ENCODE results near the gene PLD1.
"Not testable (repeated sequence)": the region's sequence is repeated elsewhere in the genome, so short reads cannot be mapped to it uniquely, and the experiment has no call there.

PLD1 gene

DNA sequence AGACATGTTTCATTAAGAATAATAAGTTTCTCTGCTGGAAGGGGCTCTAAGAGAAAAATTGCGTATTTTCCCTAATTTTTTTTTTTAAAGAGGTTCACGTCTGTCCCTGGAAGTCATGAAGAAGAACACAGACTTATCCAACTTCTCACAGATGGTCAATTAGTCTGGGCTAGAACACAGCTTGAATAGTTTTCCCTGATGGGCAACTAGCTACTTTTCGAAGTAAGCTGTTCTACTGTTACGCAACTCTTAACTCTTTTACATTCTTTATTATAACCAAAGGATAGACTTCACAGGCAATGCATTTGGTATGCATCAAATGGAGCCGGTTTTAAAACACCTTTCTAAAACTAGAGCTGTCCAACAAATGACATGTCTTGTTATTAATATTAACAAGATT, 205.9 kb downstream of the PLD1 start:
- DNase-seq, result no peak

DNA sequence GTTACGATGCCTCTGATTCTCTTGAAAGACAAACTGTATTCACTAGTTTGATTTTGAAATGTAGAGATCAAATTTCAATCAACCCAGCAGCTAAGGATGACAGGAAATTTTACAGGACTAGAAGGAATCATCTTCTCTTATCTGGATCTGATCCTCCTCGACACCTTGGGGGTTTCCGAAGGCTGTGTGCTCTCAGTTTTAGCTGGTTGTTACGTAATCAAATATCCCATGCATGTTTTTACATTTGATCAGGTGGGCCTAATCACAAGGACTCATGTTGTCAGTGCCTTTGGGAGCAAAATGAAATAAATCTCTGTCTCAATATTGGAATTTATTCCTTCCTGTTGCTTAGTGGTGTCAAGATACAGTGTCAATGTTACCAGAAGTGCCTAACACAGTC, 208.2 kb downstream of the PLD1 start:
- DNase-seq, result no peak

DNA sequence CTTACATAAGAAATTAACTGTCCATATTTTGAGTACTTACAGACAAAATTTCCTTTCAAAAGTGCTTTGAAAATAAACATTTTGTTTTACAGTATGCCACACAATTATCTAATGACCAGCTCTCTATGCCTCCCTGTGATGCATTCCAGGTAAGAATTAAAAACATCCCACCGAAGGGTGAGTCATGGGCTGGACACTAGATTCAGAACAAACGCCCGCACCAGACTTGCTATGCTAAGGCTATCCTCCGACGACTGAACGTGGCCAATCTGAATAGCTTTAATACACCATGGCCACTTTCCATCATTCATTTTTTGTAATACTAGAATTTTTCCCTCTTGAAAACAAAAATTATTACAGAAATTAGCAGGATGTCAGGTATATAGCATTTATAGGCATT, 210.3 kb downstream of the PLD1 start:
- no peak for DNase-seq

DNA sequence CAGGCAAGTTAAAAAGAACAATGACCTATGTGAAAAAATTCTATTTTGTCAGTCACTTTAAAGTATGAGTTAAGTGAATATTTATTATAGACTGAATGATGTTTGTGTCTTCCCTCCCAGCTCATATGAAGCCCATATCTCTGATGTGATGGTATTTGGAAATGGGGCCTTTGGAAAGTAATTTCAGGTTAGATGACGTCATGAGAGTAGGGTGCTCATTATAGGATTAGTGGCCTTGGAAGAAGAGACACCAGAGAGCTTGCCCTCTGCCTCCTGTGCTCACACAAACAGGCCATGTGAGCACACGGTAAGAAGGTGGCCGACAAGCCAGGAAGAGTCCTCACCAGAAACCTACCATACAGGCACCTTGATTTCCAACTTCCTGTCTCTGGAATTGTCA, 211.3 kb downstream of the PLD1 start:
- DNase-seq, result no peak

DNA sequence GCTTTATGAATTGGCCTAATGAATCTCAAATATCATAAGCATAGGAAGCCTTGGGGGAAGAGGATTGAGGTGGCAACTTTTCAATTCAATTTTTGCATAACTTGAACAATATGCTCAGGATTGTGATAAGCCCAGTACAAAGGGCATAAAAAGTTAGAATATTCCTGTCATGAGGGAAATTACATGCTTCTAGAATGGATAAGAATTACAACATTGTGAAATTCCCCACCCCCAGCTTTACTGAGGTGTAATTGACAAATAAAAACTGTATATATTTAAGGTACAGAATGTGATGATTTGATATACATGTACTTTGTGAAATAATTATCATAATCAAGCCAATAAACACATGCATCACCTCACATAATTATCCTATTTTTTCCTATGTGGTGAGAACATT, 217.5 kb downstream of the PLD1 start:
- no peak for DNase-seq

DNA sequence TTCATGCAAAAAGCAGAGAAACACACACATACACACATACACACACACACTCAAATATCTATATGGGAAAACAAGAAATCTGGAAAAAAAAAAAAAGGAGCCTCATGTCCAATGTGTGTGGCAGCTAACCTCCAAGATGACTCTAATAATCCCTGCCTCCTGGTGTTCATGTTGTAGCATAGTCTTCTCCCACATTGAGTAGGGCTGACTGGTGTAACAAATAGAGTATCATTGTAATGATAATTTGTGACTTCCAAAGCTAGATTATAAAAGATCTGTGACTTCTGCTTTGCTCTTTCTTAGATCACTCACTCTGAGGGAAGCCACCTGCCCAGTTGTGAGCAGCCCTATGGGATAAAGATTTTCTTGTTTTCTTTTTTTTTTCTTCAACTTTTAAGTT, 219.2 kb downstream of the PLD1 start:
- DNase-seq, result no peak

DNA sequence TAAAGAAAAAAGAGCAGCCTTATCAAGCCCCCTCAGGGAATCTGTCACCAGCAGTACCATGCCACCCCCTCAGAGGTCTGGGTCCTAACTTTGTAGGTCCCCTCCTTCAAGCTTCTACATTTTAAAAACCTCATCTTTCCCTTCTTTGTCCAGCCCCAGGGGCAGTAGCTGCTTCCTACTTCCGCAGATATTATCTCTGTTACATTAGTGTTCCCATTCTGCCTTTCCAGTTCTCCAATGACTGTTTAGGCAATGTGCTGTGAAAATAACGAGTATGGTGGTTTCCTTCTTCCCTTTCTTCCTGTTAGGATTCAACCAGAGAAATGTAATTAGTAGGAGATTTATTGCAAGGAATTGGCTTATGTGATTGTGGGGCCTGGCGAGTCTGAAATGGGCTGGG, 224.0 kb downstream of the PLD1 start:
- no peak for DNase-seq

DNA sequence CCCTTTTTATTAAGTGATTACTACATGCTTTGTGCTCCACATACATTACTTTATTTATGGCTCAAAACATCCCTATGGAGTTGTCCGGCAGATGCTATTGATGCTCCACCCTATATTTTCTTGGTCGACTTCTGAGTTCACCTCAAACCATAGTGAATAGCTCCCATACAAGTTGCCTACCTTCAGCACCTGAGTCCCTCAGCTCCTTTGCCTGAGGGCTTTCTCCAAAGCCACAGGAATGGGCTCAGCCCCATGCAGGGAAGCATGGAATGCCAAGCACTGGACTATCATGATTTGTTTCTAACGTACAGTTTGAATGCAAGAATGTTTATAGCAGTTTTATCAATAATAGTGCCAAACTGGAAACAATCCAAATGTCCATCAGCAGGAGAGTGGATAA, 225.2 kb downstream of the PLD1 start:
- DNase-seq, result no peak

DNA sequence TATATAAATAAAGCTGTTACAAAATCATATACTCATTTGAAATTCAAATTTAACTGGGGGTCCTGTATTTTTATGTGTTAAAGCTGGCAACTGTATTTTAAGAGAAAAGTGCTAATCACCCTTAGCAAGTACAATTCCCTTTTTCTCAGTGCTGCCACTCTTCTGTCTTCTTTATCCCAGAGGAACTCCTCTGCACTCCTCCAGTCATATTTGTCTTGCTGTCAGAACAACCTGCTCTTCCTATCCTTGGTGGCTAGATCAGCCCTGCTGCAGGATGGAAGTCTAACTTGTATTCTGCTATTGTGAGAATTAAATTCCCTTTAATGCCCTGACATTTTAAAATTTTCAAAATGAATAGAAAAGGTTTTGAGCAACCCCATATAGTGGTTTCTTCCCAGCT, 226.2 kb downstream of the PLD1 start:
- no peak for DNase-seq

DNA sequence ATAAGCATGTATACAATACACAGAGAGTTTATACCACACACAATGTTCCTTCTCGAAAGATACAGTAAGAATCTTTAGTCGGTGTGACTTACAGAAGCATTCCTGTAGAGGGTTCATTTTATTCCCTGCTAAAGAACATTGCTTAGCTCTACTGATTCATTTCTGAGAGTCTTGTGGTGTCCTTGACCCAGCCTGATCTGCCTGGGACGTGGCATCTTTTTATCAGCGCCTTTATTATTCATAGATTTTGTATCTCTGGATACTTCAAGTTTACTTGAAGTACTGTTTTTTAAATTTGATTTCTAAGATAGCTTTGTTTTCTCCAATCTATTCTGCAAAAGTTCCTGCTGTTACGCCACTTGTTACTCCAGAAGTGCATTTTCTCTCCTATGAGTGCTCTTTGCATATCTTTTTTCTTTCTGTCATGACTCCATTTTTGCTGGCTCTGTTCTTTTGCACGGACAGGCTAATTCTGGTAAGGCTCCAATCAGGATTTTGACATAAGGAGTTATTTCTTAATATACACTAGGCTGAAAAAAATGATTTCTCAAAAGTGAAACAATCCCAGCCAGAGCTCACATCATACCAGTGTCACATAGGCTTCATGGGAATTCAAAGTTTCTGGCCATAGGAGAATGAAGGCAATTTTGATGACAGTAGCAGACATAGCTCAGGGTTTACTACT, 235.6 kb downstream of the PLD1 start:
- no peak for DNase-seq

DNA sequence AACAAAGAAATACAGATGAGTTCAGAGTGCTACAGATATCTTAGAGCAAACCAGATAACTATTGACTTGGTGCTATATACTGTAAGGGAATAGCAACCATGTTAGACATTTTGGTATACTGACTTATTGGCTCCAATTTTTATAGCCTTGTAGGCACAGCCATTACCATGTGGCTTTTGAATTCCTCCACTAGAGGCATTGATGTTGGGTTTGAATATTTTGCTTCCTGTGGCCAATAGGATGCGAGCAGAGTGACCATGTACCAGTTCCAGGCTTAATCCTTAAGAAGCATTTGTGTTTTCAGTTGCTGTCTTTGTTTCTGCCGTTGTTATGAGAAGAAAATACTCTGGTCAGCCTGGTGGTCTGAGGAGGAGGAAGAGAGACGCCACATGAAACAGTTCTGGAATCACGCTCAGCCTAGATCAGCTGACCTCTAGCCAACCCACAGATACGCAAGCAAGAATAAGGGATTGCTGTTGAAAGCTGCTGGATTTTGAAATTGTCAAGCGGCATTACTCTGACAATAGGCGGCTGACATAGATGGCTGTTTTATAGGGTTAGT, 240.6 kb downstream of the PLD1 start:
- no peak for DNase-seq

DNA sequence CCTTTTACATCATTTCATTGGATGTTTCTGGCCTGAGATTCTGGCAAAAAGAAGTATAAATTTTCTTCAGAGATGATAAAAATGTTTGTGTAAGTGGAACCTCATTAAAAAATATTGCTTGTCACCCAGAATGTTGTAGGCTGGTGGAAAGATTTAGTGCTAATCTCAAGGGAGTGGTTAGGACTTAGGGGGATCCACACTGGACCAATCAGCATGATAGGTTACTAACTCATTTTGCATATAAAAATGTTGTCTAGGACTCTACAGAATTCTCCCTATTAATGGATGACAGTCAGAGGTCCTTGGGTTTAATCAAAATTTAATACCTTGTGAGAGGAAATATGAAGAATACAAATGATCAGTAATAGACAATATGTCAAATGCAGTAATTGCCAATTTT, 241.5 kb downstream of the PLD1 start:
- no peak for DNase-seq

DNA sequence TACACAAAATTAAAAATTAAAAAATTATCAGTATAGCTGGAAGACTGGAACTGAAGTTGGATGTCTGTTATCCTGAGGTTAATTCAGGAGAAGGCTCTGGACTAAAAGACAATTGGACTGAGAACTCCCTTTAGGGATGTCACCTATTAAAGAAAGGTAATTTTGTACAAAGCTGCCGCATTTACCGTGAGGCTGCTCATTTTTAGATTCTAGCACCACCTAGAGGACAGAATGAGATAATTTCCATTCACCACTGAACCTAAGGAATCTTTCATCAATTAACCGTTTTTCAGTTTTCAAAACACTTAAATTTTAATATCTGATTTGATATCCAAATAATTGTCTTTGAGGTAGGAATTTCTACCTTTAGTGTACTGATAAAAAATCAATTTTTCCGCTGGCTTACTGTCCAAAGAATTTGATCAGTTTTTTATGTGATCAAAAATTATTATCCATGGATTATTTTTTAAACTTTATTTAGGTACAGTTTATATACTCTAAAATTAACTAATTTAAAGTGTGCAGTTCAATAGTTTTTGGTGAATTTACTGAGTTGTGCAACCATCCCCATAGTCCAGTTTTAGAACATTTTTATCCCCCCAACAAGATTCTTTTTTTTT, 243.4 kb downstream of the PLD1 start:
- DNase-seq, result peak; percentile 6

DNA sequence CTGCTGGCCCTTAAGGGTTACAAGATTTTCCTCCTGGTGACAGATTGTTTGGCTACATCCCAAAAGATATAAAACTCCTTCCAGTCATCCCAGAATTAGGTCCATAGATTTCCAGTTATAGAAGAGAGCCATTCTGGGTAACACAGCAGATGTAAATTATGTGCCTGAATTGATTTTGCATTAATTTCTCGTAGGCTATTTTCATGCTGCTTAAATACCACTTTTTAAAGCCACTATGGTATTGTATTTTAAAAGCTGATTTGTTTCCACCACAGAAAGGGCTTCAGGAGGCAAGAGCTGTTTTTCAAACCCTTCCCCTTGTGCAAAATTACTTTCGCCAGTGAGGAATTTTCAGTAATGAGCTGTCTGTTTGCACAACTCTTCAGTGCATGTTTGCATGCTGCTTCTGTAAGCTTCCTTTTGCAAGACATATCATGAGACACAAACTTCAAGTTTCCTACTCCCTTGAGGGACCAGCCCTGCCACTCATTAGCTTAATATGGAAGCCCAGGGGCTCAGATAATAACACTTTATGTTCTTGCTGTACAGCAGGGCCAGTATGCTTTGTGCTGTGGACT, 244.7 kb downstream of the PLD1 start:
- DNase-seq, result no peak

DNA sequence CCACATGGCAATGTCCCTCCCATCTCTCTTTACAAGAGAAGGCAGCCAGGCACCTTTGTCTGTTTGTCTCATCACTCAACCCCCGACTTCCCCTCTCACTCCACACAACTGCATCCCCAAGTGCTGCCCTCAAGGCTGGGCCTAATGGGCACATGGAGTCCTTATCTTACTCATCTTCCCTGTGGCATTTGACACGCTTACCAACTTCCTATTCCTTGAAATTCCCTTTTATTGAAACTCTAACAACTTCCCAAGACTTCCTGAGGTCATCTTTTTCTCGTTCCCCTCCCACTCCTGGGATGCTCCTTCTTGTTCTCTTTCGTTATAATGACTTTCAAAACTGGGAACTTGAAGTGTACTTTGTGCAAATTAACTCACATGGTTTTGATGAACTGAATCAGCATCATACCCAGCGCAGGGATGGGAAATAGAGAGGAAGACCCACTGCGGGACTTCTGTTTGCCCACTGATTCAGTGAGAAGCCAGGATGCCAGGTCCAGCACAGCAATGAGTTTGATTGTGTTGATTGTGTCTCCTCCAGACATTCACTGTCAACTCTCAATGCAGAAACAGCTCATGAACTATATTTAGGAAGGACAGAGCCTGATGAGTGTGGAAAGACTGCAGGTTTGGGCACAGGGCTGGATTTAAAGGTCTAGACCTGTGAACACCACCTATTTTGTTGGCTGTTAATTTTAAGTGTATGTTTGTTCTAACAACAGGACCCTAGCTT, 245.4 kb downstream of the PLD1 start:
- DNase-seq, result no peak

DNA sequence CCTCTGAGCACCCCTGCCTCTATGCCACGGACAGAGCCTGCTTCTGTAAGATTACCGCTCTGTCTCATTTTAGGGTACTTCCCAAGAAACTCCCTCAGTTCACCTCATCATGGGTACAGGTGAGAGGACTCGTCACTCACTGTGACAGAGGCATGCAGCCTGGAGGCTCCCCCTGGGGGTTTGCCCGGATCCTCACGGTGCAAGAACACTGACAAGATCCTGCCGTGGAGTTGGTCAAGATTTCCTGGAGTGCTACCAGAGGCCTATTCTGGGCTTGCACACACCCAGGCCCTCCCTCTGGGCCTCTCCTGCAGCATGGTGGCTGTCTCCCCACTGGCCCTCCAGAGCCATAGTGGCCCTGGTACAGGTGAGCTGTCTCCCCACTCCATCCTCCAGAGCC, 247.0 kb downstream of the PLD1 start:
- DNase-seq, result no peak

DNA sequence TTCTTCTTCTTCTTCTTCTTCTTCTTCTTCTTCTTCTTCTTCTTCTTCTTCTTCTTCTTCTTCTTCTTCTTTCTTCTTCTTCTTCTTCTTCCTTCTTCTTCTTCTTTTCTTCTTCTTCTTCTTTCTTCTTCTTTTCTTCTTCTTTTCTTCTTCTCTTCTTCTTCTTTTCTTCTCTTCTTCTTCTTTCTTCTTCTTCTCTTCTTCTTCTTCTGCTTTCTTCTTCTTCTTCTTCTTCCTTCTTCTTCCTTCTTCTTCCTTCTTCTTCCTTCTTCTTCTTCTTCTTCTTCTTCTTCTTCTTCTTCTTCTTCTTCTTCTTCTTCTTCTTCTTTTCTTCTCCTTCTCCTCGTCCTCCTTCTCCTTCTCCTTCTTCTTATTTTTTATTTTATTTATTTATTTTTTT, 247.8 kb downstream of the PLD1 start:
- not testable (repeated sequence) for DNase-seq

DNA sequence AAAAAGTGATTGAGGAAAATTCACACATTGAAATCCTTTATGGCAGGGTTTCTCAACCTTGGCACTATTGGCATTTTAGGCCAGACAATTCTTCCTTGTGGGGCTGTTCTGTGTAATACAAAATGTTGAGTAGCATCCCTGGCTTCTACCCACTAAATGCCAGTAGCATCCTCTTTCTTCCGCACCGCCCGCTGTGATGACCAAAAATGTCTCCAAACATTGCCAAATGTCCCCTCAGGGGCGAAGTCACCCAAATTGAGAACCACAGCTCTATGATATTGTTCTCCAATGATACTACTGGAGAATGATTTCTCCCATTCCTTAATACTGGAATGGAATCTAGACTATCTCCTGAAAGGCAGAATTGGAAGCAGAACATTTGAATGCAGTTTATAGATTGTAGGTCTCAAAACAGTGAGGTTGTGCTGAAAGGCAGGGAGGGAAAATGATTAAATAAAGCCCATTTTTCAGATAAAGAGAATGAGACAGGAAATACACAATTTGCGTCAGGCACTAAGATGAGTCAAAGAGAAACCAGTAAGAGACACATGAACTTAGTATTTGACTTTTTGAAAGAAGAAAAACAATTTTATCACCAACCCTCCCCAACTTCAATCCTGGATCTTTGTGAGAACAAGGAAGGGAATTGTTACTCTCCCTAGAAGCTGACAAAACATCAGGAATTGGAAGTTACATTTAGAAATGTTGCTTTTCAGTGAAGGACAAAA, 248.5 kb downstream of the PLD1 start:
- no peak for DNase-seq

DNA sequence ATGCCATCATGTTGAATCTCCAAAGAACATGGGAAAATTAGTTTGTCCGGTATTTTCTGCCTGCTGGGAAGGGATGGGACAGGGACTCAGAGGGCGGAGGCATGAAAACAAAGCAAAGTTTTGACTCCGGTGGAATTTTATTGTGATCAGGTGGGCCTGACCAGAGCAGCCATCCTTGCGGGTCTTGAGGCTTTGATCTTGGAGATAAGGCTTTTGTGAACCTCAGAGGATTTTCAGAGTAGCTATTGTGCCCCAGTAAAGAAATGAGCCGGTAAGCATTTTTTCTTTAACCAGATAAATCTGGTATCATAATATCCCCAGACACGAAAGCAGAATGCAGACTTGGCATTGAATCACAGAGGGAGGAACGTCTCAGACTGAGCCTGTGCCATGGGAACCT, 250.7 kb downstream of the PLD1 start:
- no peak for DNase-seq

DNA sequence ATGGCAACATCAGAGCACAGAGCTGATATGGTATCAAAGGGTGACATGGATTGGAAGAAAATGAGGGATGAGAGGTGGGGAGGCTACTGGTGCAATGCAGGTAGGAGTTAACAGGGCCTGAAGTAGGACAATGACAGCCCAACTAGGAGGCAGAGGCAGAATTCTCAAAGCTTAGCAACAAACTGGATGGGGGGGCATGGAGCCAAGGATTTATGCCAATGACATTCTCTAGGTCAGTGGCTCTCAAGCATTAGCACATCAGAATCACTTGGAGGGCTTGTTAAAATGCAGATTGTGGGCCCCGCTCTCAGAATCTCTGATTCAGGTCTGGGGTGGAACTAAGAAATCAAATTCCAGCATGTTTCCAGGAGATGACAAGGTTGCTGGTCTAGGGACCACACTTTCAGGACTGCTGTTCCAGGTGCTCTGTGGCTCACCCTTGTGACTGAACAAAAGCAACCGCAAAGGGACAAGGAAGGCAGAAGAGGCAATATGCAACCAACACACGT, 252.0 kb downstream of the PLD1 start:
- DNase-seq, result no peak

DNA sequence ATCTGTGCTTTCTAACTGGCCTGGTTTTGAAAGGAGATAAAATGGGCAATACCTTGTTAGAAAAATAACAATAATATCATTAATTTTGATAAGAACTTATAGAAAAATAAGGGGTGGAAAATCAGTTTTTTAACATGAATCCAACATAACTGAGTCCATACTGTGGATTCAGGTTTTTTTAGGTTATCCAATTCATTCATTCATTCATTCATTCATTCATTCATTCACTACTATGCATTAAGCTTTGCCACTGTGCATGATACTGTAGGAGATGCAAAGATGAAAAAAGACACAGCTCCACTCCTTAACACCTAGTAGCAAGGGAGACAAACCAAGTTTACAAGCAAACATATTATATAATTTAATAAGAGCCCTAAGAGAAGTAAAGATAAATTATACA, 253.1 kb downstream of the PLD1 start:
- no peak for DNase-seq

DNA sequence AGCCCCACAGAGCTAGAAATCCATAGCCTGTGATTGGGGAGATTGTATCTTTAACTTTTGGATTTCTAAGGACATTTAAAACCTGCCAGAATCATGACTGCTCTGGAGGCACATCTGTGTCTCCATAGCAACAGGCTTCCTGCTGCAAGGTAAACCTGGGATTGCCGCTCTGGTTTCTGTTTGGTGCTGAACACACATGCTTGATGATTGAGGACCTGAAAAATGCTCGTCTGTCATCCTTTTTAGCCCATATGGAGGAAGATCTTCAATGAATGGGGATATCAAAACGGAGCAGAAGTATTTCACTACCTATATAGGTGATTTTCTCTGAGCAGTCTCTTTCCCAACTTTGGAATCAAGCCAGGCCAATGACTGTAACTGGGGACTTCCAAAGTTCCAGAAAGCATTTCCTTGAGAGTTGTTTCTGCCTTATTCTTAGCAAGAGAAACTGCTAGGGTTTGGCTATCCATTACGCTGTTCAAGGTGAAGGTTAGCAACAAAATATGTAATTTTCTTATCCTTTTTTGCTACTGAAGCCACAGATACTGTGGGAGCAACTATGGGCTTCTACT, 253.6 kb downstream of the PLD1 start:
- DNase-seq, result no peak

DNA sequence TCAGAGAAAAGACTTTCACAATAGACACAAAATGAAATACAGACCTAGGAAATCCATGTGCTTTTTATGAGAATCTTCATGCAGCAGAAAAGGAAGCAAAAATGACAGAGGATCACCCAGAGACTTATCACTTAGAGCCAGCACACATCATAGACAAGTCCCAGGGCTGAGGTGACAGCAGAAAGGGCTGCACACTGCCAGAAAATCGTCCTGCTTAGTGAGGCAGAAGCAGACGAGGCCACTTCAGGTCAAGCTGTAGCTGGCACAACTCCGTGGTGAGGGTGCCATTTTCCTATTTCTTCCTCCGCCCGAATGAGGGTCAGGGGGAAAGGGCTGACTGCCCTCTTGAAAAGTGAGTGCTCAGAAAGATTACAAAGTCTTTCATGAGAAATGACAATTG, 254.1 kb downstream of the PLD1 start:
- no peak for DNase-seq

Measured in amniotic stem cell (primary cell).